C4-2B (cell line): ENCODE measurements around the gene IL1RL2.

Experiments
- CTCF ChIP-seq: fragments of 450-650 bp; conservative IDR thresholded peaks from 2 replicates; pipeline ENCODE4 v1.5.1; 2017; ENCODE audit warnings: mild to moderate bottlenecking
- ZFX ChIP-seq: fragments of 450-650 bp; IDR thresholded peaks from 2 replicates; pipeline ENCODE4 v1.6.1; 2017

- no peak for TF ChIP-seq CTCF
- TF ChIP-seq ZFX = no peak
Measured at GRCh38 chr2:102184568-102184967, 2.3 kb upstream of the IL1RL2 start.
